GM12875 (cell line): ENCODE data around the gene ANTXR2.

Experiments used
- H3K4me3 ChIP-seq: one replicate; pipeline ENCODE4 v1.5.1; 2011; ENCODE audit warnings: low read depth, low read length, control low read depth
- CTCF ChIP-seq: IDR thresholded peaks from 2 replicates; pipeline ENCODE4 v1.5.1; 2011; ENCODE audit warnings: low read depth, mild to moderate bottlenecking, control low read depth, inconsistent platforms, low read length, moderate library complexity, borderline replicate concordance; ENCODE audit not compliant: insufficient read depth

The ANTXR2 gene

GRCh38 chr4:79922011-79922410, 151.0 kb downstream of the ANTXR2 start:
- no peak overlapping the region for H3K4me3 ChIP-seq
- TF ChIP-seq CTCF, result no peak

GRCh38 chr4:79920163-79920853, 152.7 kb downstream of the ANTXR2 start:
- TF ChIP-seq CTCF, result no peak
- no peak overlapping the region for H3K4me3 ChIP-seq

GRCh38 chr4:79918292-79918691, 154.7 kb downstream of the ANTXR2 start:
- TF ChIP-seq CTCF, result no peak

GRCh38 chr4:79917246-79917645, 155.8 kb downstream of the ANTXR2 start:
- H3K4me3 ChIP-seq, result no peak overlapping the region

More at GRCh38 chr4:79918292-79918691, 154.7 kb downstream of the ANTXR2 start:
- H3K4me3 ChIP-seq, result no peak overlapping the region

GRCh38 chr4:79915246-79915645, 157.8 kb downstream of the ANTXR2 start:
- TF ChIP-seq CTCF, result no peak

More at GRCh38 chr4:79917246-79917645, 155.8 kb downstream of the ANTXR2 start:
- TF ChIP-seq CTCF, result peak; percentile 73

GRCh38 chr4:79913581-79913980, 159.4 kb downstream of the ANTXR2 start:
- no peak overlapping the region for H3K4me3 ChIP-seq
- TF ChIP-seq CTCF, result no peak

More at GRCh38 chr4:79915246-79915645, 157.8 kb downstream of the ANTXR2 start:
- no peak overlapping the region for H3K4me3 ChIP-seq

- H3K4me3 ChIP-seq, result no peak overlapping the region
- no peak for TF ChIP-seq CTCF
Measured at GRCh38 chr4:79907001-79907400, 166.0 kb downstream of the ANTXR2 start.
